Activated gamma-delta T cell (primary cell): ENCODE results near the gene GRIA4.
"Not testable (repeated sequence)": the region's sequence is repeated elsewhere in the genome, so short reads cannot be mapped to it uniquely, and the experiment has no call there.

Experiments used
- DNase-seq: peaks from one replicate; lab custom pipeline; 2025; lab: John Stamatoyannopoulos, UW

Gene GRIA4

DNA sequence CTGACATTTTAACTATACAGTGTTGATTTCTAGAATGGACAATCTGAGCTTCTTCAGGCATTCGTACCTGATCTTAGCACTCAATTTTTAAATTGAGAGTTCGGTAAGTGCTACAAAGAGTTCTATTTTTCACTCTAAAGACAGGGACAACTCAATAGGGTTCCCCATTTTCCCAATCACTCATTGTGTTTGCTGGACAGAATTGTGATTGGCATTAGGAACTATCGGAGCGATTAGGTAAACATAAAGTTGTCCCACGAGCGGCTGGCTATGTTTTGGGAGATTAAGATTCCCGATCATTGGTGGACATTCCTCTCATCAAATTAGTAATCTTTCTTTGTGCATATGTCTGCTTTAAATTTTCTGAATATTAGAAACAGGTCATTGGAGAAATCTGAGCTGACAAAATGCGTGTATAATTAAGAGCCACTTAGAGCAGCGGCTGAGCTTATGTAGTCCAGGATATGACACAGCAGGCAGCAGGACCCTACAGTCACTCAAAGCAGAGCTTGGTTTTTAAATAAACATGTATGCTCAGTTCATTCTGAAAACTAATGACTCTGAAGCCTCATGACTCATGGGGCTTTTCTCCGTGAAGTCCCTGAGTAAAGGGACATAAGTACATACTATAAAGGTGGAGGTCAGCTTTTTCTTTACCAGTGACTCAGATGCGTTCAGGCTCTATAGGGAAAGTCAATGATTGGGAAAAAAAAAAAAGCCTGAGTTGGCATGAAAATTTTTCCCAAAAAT lies 109.4 kb downstream of the GRIA4 start:
- no peak for DNase-seq

DNA sequence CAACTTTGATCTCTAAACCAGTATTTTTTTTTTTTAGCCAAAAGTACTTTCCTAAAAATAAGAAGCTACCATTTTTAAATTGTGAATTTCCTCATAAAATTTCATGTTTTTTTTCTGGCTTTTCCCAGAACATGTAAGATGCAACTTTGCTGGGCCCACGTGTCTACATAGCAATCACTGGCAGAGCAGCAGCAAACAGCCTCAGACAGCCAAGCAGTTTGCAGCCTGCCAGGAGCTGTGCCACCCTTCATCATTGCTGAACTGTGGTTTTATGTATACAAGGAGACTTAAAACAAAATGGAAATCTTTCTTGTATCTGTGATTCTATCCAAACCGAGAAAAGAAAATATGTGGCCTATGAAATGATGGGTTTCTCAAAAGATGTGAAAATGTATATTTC lies 110.2 kb downstream of the GRIA4 start:
- no peak for DNase-seq

GRCh38 chr11:105723269-105723668 lies 113.4 kb downstream of the GRIA4 start:
- DNase-seq = no peak

GRCh38 chr11:105732611-105733010 lies 122.7 kb downstream of the GRIA4 start:
- DNase-seq = no peak

GRCh38 chr11:105734426-105734825 lies 124.6 kb downstream of the GRIA4 start:
- DNase-seq = no peak

- DNase-seq = no peak
Observed at GRCh38 chr11:105738251-105738650, 128.4 kb downstream of the GRIA4 start.

GRCh38 chr11:105738986-105739795 lies 129.3 kb downstream of the GRIA4 start:
- DNase-seq = no peak

- no peak for DNase-seq
Observed at GRCh38 chr11:105740164-105740903, 130.5 kb downstream of the GRIA4 start.

DNA sequence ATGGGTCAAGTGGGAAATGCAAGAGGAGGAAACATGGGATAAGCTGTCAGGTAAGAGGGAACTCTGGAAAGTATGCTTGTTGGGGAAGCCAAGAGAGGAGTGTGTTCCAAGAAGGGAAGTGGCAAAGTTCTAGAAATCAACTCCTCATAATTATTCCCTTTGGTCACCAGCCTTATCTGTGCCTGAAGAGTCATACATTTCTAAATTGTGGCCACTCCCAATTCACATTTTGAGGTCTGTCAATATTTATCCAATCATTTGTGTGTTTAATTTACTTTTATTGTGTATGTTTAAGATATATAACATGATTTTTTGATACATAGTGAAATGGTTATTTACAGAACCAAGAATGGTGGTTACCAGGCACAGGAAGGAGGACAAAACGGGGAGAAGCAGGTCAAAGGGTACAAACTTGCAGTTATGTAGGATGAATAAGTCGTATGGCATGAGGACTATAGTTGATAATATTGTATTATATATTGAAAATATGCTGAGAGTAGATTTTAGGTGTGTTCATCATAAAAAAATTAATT lies 131.7 kb downstream of the GRIA4 start:
- DNase-seq = no peak

- DNase-seq = no peak
Observed at GRCh38 chr11:105754260-105754659, 144.4 kb downstream of the GRIA4 start.

GRCh38 chr11:105754716-105755115 lies 144.8 kb downstream of the GRIA4 start:
- DNase-seq = no peak

GRCh38 chr11:105757107-105757506 lies 147.2 kb downstream of the GRIA4 start:
- no peak for DNase-seq

- DNase-seq = no peak
Observed at GRCh38 chr11:105763594-105763993, 153.7 kb downstream of the GRIA4 start.

- DNase-seq = no peak
Observed at GRCh38 chr11:105767931-105768330, 158.1 kb downstream of the GRIA4 start.

DNA sequence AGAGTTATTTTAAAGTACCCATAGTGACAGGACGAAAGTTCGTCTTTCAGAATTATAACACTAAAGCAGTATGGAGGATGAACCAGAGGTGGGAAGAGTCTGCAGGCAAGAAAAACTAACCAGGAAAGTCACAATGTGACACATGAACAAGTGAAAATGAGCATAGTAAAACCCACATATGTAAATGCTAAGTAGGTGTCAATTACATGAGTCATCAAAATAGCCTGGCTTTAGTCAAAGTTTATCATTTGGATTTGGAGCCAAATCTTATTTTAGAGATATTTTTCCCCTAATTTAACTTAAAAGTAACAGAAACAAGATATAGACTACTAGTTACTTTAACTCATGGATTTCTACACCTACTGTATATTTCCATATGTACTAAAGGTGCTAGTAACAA lies 159.8 kb downstream of the GRIA4 start:
- DNase-seq = no peak

- DNase-seq = not testable (repeated sequence)
Observed at GRCh38 chr11:105773452-105773851, 163.6 kb downstream of the GRIA4 start.

DNA sequence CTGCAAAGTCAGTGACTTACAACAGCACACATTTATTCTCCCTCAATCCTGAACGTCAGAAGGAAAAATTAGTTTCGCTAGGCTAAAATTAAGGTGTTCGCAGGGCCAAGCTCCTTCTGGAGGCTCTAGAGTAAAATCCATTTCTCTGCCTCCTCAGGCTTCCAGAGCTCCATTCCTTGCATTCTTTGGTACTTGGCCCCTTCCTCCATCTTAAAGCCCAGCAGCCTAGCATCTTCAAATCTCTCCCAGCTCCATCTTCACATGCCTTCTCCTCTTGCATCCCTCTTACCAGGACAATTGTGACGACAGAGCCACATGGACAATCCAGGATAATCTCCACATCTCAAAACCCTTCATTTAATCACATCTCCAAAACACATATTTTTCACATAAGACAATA lies 165.0 kb downstream of the GRIA4 start:
- DNase-seq = no peak

DNA sequence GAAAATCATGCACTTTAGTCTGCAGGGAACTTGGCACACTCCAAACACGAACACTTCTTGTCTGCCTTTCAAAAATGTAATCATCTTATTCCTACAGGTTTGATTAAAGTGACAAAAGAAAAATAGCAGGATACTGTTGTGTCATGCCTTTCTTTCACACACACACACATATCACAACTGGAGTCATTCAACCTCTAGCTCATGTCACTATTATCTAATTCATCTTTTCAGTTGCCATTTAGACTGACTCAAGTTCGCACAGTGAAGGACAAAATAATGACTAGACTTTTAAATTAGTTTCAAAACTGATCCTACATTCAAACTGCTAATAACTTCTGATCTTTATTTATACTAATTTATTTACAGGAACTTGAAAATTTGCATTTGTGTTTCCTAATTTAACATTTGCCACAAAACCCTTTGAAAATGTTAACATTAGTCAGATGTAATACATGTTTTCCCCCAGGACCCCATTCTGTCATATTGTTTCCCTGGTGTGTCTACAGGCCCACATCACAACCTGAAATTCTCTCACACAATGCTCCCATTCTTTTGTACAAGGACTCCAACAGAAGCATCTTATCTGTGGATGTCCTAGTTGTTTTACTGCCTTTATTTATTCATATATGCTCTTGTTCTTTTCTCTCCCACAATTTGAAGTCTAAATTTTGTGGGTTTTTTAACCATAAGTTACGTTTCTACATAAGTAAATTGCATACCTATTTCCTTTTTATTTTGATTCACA lies 171.1 kb downstream of the GRIA4 start:
- DNase-seq = no peak

DNA sequence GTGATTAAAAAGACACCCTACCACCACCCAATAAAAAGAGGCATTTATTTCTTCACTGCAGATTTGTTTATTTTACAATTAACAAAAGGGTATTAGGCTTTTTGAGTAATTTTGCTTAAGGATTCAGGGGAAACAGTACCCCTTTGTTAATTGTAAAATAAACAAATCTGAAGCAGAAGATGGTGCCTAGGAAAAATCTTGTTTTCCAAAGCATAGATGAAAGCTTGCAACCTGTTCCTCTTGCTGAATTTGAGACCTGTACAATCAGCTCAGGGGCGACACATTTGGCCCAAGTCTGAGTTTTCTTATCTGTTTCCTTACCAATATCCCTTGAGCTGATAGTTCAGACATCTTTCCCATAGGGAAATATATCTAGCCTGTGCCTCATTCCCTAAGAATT lies 171.9 kb downstream of the GRIA4 start:
- no peak for DNase-seq

DNA sequence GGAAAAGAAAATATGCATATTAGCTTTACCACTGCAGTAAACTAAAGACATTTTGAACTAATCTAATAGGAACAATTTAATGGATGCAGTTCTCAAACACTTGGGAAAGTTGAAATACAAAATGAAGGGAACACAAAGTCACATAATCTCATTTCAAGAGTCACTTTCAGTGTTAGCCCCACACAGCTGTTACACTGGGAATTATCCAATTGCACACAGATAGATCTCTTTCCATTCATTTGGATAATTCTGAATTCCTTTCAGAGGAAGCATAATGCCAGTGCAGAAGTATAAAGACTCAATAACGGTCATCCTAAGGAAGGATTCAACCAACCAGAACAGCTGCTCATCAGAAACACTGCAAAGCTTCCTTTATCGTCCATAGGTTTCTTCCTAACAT lies 173.3 kb downstream of the GRIA4 start:
- DNase-seq = no peak

DNA sequence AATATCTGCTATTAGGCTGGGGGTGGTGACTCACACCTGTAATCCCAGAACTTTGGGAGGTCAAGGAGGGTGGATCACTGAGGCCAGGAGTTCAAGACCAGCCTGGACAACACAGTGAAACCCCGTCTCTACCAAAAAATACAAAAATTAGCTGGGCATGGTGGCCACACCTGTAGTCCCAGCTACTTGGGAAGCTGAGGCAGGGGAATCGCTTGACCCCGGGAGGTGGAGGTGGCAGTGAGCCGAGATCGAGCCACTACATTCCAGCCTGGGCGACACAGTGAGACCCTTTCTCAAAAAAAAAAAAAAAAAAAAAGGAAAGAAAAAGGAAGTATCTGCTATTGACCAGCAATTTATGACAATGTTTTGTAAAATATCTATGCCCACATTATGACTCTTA lies 176.0 kb downstream of the GRIA4 start:
- not testable (repeated sequence) for DNase-seq

DNA sequence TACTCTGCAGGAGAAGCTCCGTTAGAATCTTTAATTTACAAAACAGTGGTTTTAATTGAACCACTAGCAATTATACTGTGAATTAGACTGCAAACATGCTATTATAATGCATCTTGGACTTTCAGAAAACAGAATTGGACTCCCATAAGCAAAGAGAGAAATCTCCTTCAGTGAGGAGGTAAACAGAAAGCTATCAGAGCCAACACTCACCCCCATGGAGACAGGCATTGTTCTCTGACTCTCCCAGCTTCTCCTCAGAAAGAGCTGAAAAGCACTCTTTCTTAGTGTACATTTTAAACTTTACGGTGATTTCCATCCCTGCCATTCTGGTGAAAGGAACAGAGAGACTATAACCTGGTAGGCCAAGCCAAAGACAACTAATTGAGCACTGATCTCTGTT lies 176.9 kb downstream of the GRIA4 start:
- no peak for DNase-seq
